CD4-positive, alpha-beta T cell treated with Interleukin-6 at 100 ng/mL for 8 hours (primary cell): ENCODE data around the gene PTPRC.

Source experiments
- DNase-seq: peaks from one replicate; pipeline ENCODE4 v3.0.0-alpha.2; 2020; ENCODE audit warnings: mixed read lengths, low spot score

Gene PTPRC

DNA sequence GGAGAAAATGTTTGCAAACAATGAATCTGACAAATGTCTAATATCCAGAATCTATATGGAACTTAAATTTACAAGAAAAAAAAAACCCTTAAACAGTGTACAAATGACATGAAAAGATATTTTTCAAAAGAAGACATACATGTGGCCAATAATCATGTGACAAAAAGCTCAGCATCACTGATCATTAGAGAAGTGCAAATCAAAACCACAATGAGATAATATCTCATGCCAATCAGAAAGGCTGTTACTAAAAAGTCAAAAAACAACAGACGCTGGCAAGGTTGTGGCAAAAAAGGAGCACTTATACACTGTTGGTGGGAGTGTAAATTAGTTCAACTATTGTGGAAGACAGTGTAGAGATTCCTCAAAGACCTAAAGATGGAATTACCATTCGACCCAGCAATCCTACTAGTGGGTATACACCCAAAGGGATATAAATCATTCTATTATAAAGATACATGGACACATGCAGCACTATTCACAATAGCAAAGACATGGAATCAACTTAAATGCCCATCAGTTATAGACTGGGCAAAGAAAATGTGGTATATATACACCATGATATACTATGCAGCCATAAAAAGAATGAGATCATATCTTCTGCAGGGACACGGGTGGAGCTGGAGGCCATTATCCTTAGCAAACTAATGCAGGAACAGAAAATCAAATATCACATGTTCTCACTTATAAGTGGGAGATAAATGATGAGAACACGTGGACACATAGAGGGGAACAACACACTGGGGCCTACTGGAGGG is 123.2 kb downstream of the PTPRC start:
- DNase-seq, result no peak

DNA sequence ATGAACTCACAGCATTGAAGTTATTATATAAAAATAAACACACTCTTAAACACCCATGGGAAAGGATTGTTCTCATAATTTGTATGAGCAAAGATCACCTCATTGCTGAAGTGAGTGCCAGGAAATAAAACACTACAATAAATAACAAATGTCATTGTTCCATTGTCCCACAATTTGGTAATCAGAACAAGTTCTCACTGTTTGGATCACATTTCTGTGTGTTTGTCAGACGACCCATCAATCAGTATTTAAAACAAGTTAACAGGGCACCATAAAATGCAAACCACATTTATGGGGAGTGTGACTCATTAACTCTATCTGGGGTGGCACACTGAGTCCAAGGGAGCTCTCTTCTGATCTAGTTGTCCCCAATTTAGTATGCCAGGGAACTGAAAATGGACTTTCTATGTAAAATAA is 124.5 kb downstream of the PTPRC start:
- DNase-seq, result no peak

DNA sequence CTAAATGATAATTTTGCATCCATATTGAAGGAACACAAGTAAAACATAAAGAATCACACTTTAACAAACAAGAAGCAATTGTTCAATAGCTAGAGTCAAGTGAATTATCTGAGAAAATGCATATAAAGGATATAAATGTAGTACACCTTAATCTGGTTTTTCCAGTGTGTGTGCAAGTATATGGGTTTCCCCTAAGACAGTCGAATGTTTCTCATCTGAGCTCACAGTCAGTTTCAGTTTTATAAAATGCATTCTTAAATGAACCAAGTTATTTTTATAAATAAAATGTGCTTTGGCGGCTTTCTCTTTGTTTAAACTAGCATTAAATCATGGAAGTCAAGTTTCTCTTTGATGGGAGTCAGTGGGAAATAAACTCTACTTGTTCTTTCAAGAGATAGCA is 125.9 kb downstream of the PTPRC start:
- no peak for DNase-seq

DNA sequence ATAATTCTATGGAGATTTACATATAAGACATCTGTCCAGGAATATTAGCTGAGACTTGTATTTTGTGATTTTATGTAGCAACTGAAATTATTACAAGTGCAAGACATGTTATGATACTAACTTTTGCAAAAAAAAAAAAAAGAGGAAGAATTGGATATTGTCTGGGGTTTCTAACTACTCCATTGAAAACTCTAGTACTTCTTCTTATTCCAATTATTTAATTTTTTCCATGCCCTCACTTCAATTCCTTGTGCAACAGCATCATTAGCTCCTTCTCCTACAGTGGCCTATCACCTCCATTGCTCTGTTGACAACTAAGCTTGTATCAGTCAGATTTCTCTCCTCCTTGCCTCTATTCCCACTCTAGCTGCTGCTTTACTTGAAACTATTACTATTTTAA is 126.6 kb downstream of the PTPRC start:
- no peak for DNase-seq

DNA sequence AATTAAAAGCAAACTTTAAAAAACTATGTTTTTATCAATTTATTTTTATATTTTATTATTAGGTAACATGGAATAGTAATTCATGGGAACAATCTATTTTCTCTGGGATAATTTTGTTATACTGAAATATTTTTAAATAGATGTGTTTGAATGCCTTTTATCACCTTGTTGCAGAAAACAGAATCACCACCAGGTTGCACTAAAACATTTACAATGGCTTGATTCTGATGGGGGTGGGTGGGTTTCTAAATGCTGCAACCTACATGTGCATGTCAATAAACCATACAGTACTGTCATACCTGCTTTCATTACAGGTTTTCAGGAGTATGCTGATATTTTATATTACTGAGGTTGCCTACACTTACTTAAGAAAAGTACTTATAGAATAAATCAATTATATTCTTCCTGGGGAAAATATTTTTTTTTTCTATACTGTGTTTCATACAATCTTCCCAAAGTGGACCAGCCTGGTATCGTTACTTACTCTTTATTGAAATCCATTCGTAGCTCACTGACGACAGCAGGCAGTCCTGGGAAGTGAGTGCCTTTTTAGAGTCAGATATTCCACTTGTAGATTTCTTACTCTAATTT is 132.8 kb downstream of the PTPRC start:
- no peak for DNase-seq

DNA sequence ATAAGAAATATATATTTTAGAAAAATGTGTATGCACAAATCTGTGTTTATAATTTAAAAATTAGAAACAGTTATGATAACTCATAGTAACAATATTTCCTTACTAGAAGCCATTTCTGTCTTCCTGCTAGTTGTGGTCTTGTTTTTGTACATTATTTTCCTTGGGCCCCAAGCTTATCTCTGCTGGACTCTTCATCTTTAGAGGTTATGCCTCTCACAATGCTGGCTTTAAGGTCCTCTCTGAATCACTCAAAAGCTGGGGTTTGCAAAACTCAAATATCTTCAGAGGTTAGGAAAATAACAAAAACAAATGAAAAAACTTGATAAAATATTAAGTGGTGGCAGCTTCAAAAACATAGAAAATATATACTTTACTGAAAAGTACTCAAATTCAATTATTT is 133.8 kb downstream of the PTPRC start:
- DNase-seq, result no peak

DNA sequence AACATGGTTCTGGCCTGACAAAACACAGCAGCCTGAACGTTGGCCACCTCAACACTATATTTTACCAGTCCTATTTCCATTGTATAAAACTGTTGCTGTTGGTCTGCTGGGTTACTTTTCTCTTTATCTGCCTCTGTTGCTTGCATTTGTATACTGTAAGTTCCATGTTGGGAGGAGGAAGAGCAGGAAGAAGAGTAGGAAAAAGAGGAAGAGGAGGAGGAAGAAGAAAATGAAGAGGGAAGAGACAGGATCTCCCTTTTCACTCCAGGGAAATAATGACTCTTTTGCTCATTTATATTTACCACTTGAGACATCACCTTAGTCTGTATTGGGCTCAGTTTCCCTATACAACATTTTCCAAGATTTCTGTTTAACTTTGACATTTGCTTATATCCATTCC is 134.2 kb downstream of the PTPRC start:
- no peak for DNase-seq

DNA sequence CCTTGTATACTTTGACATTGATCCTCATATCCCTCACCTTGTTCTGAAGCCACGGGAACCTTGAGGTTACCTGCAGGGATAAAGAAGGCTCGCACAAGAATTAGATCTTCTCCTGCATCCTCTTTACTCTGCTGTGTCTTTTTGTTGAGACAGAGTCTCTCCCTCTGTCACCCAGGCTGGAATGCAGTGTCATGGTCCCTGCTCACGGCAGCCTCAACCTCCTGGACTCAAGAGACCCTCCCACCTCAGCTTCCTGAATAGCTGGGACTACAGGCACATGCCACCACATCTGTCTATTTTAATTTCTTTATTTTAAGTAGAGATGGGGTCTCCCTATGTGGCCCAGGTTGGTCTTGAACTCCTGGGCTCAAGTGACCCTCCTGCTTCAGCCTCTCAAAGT is 134.7 kb downstream of the PTPRC start:
- DNase-seq, result no peak

DNA sequence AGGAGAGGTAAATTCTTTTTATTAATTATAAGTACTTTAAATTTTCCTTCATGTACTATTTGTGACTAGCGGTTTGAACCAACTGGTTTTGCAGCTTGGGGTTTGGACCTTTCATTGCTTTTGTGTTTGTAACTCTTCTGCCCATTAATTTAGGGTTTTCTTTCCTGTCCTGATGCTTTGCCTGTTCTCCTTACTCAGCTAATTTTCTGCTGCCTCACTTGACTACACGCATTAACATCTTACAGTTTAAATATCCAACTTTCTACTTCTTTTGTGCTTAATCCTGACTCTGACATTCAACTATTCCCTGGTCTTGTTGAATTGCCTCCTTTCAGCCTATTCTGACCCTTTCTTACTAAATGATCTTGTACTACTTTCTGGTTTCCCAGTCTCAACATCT is 135.6 kb downstream of the PTPRC start:
- DNase-seq, result no peak

DNA sequence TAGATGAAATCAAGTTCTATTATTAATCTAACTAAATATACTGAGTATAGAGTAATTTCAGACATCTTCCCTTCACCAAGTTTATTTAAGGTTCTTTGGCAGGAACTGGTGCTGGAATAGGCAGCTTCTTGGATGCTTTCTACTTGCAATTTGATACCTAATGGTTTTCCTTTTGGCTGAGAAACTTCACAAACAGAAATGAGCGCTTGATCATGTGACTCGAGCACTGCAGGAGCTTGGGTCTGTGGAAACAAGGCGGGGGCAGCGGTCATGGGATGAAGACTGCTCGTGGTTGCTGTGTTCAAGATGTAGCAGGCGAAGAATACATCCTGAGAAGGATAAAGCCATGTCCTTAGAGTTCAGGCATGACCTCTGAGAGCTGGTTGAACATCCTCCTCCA is 136.8 kb downstream of the PTPRC start:
- DNase-seq, result no peak

DNA sequence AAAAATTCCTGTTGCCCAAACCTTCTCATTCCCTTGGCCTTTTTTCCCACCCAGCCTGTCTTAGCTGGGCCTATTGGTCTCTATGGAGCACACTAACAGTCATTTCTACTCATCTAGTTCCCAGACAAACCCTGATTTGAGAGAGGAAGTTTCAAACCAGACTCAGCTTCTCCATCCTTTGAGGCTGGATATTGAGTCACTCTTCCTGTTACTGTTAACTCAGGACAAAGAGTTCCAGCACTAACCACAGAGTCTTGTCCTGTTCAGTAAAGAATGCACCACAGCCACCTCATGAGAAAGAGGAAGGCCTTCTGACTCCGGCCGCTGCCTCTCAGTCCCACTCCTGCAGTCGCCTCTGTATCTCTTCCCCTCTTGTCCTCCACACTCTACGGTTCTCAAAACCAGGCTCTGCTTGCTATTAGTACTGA is 137.8 kb downstream of the PTPRC start:
- DNase-seq, result no peak

DNA sequence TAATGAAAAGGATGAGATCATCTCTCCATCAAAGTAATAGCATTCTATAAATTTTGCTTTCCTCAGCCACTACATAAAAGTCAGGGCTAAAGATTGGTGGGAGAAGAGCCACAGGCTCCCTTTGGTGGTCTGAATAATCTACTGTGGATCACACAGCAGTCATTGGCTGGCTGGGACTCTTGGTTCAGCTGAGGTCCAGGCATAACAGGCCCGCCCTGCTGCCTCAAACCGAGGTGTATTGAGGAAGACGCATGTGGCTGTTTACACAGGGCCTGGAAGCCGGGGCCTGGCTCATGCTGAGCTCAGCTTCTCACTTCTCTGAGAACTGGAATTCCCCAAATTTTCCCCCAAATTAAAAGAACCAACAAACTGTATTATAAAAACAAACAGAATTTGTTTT is 139.2 kb downstream of the PTPRC start:
- no peak for DNase-seq

DNA sequence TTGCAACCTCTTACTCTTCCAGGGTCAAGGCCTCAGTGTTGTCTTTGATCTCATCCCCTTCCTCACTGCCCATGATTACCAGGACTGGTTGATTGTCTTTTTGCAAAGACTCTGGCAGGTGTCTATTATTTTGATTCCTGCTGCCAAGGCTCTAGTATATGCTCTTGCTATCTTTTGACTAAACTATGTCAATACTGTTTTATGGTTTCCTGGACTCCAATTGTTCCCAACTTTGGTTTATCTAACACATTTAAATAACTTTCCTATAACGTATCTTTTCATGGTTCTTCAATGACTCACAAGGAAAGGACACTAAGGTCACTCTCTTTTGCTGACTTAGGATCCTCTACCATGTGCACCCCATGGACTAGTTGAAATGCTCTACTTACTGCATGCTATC is 141.5 kb downstream of the PTPRC start:
- no peak for DNase-seq

DNA sequence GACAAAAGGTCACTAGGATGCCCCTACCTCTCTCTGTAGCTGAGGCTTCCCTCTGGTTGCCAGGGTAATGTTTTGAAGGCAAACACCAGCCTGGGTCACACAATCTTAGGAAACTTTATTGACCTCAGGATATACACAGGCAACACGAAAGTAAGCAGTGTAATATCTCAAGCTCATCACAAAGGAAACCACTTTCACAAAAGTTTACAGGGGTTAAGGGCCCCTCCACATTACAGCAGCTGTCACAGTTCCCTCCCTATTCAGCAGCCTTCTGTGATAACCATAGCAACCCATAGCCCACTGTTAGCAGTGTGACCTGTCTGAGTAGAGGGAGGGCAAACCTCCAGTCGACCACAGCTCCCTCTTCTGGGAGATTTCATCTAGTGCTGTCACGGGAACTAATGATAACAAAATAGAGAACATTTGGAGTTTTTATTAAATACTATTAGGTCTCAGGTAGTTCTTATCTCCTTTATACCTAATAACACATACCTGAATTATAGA is 149.8 kb downstream of the PTPRC start:
- peak; percentile 3 for DNase-seq

DNA sequence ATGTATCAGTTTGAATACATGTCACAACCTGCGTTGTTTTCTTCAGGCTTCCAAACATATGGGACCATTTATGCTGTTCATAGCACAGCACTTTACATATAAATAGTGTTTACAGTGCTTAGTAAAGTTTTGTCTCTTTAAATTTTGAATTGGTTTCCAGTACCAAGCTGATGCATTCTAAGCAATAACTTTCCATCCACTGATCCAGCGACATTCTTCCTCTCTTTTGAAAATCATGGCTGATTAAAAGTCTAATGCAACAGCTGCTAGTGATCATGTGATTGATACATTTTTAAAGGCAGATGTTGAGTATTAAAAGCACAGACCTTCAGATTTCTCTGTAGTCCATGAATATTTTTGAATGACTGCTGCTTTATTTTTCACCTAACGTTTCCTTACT is 154.9 kb downstream of the PTPRC start:
- DNase-seq, result no peak

DNA sequence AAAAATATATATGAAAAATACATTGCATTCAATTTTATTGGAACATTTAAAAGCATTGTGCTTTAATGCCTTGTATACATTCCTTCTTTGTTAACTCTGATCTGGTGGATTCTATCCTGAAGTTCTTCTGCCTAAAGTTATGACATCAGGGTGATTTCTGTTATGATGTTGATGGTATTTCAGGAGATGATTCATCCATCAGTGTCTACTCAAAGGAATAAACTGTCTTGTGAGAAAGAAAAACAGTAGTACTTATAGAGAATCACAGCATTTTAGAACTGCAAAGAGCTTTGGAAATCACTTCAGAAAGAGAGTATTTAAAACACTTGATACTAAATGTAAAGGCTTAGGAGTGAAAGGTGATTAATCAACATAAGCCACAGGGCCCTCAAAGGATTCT is 155.7 kb downstream of the PTPRC start:
- no peak for DNase-seq

DNA sequence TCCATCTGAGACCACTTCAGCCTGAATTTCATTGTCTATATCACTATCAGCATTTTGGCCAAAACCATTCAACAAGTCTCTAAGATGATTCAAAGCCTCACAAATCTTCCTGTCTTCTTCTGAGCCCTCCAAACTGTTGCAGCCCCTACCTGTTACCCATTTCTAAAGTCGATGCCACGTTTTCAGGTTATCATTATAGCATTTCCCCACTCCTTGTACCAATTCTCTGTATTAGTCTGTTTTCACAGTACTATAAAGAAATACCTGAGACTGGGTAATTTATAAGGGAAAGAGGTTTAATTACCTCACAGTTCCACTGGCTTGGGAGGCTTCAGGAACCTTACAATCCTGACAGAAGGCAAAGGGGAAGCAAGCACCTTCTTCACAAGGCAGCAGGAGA is 158.8 kb downstream of the PTPRC start:
- DNase-seq, result no peak

DNA sequence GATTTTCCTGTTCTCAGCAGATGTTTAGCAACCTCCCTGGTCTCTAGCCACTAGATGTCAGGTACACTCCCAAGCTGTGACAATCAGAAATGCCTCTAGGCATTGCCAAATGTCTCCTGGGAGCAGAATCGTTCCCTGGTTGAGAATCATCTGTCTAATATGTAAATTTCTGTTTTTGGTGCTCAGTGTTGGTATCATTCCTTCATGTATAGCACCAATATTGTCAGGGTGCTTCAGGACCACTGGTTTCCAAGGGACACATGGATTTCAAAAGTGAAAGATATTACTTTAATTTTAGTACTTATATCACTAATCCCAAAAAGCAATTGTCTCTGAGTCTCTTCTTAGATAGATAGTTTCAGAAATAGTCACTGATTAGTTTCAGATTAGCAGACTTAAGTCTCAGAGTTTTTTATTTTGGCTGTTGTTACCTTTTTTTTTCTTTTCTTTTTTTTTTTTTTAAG is 160.1 kb downstream of the PTPRC start:
- DNase-seq, result no peak

DNA sequence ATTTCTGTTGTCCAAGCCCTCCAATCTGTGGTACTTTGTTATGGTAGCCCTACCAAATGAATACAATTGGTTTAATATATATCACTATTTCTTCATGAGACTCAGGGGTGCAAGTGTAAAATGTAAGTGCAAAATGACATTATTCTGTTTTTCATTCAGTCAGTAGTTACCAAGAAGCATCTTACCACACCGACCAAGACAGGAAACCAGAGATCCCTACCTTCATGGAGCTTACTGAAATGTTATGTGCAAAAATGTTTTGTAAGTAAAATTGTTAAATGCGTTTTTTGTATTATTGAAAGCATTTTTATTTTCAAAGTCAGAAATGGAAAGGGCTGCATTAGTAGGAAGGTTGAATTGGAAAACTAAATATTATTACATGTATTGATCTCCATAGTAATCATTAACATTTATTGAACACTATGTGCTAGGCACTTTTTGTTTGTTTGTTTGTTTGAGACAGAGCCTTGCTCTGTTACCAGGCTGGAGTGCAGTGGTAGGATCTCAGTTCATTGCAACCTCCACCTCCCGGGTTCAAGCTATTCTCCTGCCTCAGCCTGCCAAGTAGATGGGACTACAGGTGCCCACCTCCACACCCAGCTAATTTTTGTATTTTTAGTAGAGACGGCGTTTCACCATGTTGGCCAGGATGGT is 166.8 kb downstream of the PTPRC start:
- DNase-seq, result no peak

DNA sequence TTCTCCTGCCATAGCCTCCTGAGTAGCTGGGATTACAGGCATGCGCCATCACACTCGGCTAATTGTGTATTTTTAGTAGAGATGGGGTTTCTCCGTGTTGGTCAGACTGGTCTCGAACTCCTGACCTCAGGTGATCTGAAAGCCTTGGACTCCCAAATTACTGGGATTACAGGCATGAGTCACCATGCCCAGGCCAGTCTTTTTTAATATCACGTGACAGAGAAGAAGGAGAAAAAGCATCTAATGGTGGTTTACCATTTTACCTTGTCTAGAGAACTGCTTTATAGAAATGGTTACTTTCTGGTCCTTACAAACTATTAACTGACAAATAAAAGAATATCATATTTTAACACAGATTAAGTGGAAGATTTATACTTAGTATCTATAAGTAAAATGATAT is 168.0 kb downstream of the PTPRC start:
- DNase-seq, result no peak
